HCT116 (cell line): ENCODE results near the gene ELAVL3. TPM values are rescaled to one million over a fixed set of nuclear protein-coding genes. Genes with fewer than 3 reads are reported as not detected.

Experiments
- ATAC-seq: fragments of 200-7000 bp; cut with Tn5 transposase; 2 replicates; pipeline ENCODE4 v1.9.1; 2020; ENCODE audit warnings: mild to moderate bottlenecking, moderate library complexity
- BruUV-seq: library from RNA; stranded (reverse); fragments of 400-500 nt; replicated peaks from 2 replicates; lab custom pipeline; 2021; lab: Mats Ljungman, UMichigan
- CTCF ChIA-PET: fragments of 300-600 bp; sonication (Branson Sonifier 250); formaldehyde crosslinking; loops from one replicate; lab custom pipeline; 2021; ENCODE audit warnings: antibody characterized with exemption; lab: Charles Lee
- POLR2A ChIA-PET: fragments of 300-600, 350-600 bp; sonication (Branson Sonifier 250); formaldehyde crosslinking; loops from one replicate; lab custom pipeline; 2021; ENCODE audit warnings: antibody characterized with exemption; lab: Charles Lee
- RAD21 ChIA-PET, 2 experiments: fragments of 300-600 bp; sonication (Branson Sonifier 250); formaldehyde crosslinking; loops; one replicate each; lab custom pipeline; 2023; ENCODE audit warnings: low total read pairs in 2 of 2; ENCODE audit not compliant: uncharacterized antibody in 2 of 2, unreplicated experiment in 2 of 2, low non-redundant PET in 1 of 2; lab: Charles Lee
- DNase-seq: peaks from one replicate; pipeline ENCODE4 v3.0.0-alpha.2; 2010; ENCODE audit warnings: low read depth, low spot score
- H2AFZ ChIP-seq: fragments of 200-600 bp; shearing (Covaris generic), sonication (generic); 2 replicates; pipeline ENCODE4 v1.6.1; 2017; ENCODE audit warnings: low read depth, mixed run types, mixed read lengths, antibody characterized with exemption, low read length; ENCODE audit not compliant: poor library complexity, severe bottlenecking
- H3K27ac ChIP-seq: 2 replicates; pipeline ENCODE4 v1.5.1; 2012; ENCODE audit warnings: low read depth, low read length
- H3K27me3 ChIP-seq: fragments of 200-600 bp; sonication (generic); 2 replicates; pipeline ENCODE4 v1.6.1; 2016; ENCODE audit warnings: mixed run types, low read length, mixed read lengths; ENCODE audit not compliant: insufficient read depth
- H3K36me3 ChIP-seq, 2 experiments: fragments of 200-500 bp in 1 of 2; fragments of 200-600 bp in 1 of 2; sonication (Bioruptor generic) in 1 of 2; sonication (generic) in 1 of 2; 2 replicates each; pipeline versions ENCODE4 v1.5.1 to v1.6.1; 2014 to 2016; ENCODE audit warnings: low read length in 2 of 2, inconsistent platforms in 1 of 2, mixed read lengths in 1 of 2, mixed run types in 1 of 2; ENCODE audit not compliant: insufficient read depth in 2 of 2, control insufficient read depth in 1 of 2
- H3K4me1 ChIP-seq, 2 experiments: fragments of 200-600 bp in 1 of 2; sonication (generic) in 1 of 2; 2 replicates each; pipeline versions ENCODE4 v1.5.1 to v1.6.1; 2012 to 2017; ENCODE audit warnings: low read length in 2 of 2, inconsistent platforms in 1 of 2, mild to moderate bottlenecking in 1 of 2, mixed read lengths in 1 of 2, mixed run types in 1 of 2, moderate library complexity in 1 of 2; ENCODE audit not compliant: insufficient read depth in 2 of 2, control insufficient read depth in 1 of 2
- H3K4me2 ChIP-seq: fragments of 200-600 bp; sonication (generic); 2 replicates; pipeline ENCODE4 v1.6.1; 2017; ENCODE audit warnings: mixed run types, low read length, mixed read lengths
- H3K4me3 ChIP-seq, 2 experiments: fragments of 200-600 bp in 1 of 2; sonication (generic) in 1 of 2; replicated peaks in 1 of 2; 2 replicates each; pipeline ENCODE4 v1.5.1; 2011 to 2016; ENCODE audit warnings: low read length in 2 of 2, control low read depth in 1 of 2, low read depth in 1 of 2, mild to moderate bottlenecking in 1 of 2, mixed read lengths in 1 of 2, mixed run types in 1 of 2
- H3K79me2 ChIP-seq: fragments of 200-600 bp; sonication (generic); 2 replicates; pipeline ENCODE4 v1.6.1; 2017; ENCODE audit warnings: mild to moderate bottlenecking, mixed run types, low read length, moderate library complexity, mixed read lengths; ENCODE audit not compliant: insufficient read depth
- H3K9ac ChIP-seq: fragments of 200-600 bp; sonication (generic); 2 replicates; pipeline ENCODE4 v1.6.1; 2016; ENCODE audit warnings: low read length, mixed read lengths
- H3K9me2 ChIP-seq: fragments of 200-600 bp; sonication (generic), shearing (Covaris generic); 2 replicates; pipeline ENCODE4 v1.6.1; 2017; ENCODE audit warnings: mixed run types, mild to moderate bottlenecking, moderate library complexity; ENCODE audit not compliant: insufficient read depth
- H3K9me3 ChIP-seq, 2 experiments: fragments of 200-500 bp in 1 of 2; fragments of 200-600 bp in 1 of 2; sonication (Bioruptor generic) in 1 of 2; sonication (generic) in 1 of 2; 2 replicates each; pipeline ENCODE4 v1.6.1; 2014 to 2017; ENCODE audit warnings: low read length in 2 of 2, mixed read lengths in 2 of 2, inconsistent platforms in 1 of 2, low read depth in 1 of 2, mild to moderate bottlenecking in 1 of 2, mixed run types in 1 of 2, moderate library complexity in 1 of 2; ENCODE audit not compliant: control insufficient read depth in 1 of 2, insufficient read depth in 1 of 2
- H4K20me1 ChIP-seq: fragments of 200-600 bp; sonication (generic), shearing (Covaris generic); 2 replicates; pipeline ENCODE4 v1.6.1; 2017; ENCODE audit warnings: mixed run types, mild to moderate bottlenecking, moderate library complexity; ENCODE audit not compliant: insufficient read depth
- CEBPB ChIP-seq: IDR thresholded peaks from 2 replicates; pipeline ENCODE4 v1.6.1; 2012; ENCODE audit warnings: low read depth
- CTCF ChIP-seq, 3 experiments: fragments of 200-600 bp in 1 of 3; sonication (generic) in 1 of 3; IDR thresholded peaks in 2 of 3; conservative IDR thresholded peaks in 1 of 3; 2 replicates each; pipeline ENCODE4 v1.5.1; 2012 to 2017; ENCODE audit warnings: low read depth in 2 of 3, low read length in 2 of 3, antibody characterized with exemption in 1 of 3, borderline replicate concordance in 1 of 3, control low read depth in 1 of 3, mild to moderate bottlenecking in 1 of 3, mixed read lengths in 1 of 3, mixed run types in 1 of 3, moderate library complexity in 1 of 3; ENCODE audit not compliant: insufficient read depth in 1 of 3
- EGR1 ChIP-seq: IDR thresholded peaks from 2 replicates; pipeline ENCODE4 v1.6.1; 2012; ENCODE audit warnings: low read depth
- EZH2 ChIP-seq: fragments of 200-600 bp; sonication (generic); IDR thresholded peaks from 2 replicates; pipeline ENCODE4 v1.6.1; 2017; ENCODE audit warnings: antibody characterized with exemption, mixed run types
- MAX ChIP-seq: IDR thresholded peaks from 2 replicates; pipeline ENCODE4 v1.6.1; 2012
- POLR2A ChIP-seq: IDR thresholded peaks from 2 replicates; pipeline ENCODE4 v1.7.0; 2011; ENCODE audit warnings: borderline replicate concordance; ENCODE audit not compliant: insufficient read depth, insufficient read length; ENCODE audit errors: extremely low read depth
- POLR2AphosphoS5 ChIP-seq: IDR thresholded peaks from 2 replicates; pipeline ENCODE4 v1.6.1; 2011; ENCODE audit warnings: mild to moderate bottlenecking, low read depth, low read length, moderate library complexity
- SIN3A ChIP-seq: IDR thresholded peaks from 2 replicates; pipeline ENCODE4 v1.6.1; 2012; ENCODE audit warnings: low read depth
- SP1 ChIP-seq: IDR thresholded peaks from 2 replicates; pipeline ENCODE4 v1.6.1; 2012; ENCODE audit warnings: low read depth
- TCF7L2 ChIP-seq: IDR thresholded peaks from 2 replicates; pipeline ENCODE4 v1.7.0; 2011; ENCODE audit warnings: borderline replicate concordance, inconsistent platforms; ENCODE audit not compliant: insufficient read depth, insufficient read length; ENCODE audit errors: extremely low read depth
- YY1 ChIP-seq: IDR thresholded peaks from 2 replicates; pipeline ENCODE4 v1.6.1; 2011; ENCODE audit warnings: low read length, low read depth, moderate library complexity, mild to moderate bottlenecking; ENCODE audit not compliant: insufficient replicate concordance; ENCODE audit errors: extremely low read depth
- intact Hi-C: fragments of 100-400 bp; cut with micrococcal nuclease; formaldehyde crosslinking; loops from 2 replicates; pipeline ENCODE4 v1.10.0; 2022
- total RNA-seq: library from RNA; stranded (reverse); gene quantifications from one replicate; pipeline ENCODE4 v1.2.1, GENCODE V29; 2021; ENCODE audit not compliant: unreplicated experiment
- TF ChIP-seq, protein P1 (sequence below): IDR thresholded peaks from 2 replicates; pipeline ENCODE4 v1.6.1; 2011; ENCODE audit warnings: mild to moderate bottlenecking, low read length, moderate library complexity; ENCODE audit not compliant: insufficient replicate concordance; ENCODE audit errors: extremely low read depth

ELAVL3 gene
- total RNA-seq, 1 experiment from 2014 or later = 0.05 TPM

GRCh38 chr19:11505032-11505503 is 24.2 kb upstream of the ELAVL3 start:
- H3K4me3 ChIP-seq = peak overlapping the region; percentile 65 to 80
- H4K20me1 ChIP-seq = no peaks in the 10 kb centered on the region
- peaks cover 0 to 13% of the 10 kb centered on the region in 2 experiments; a peak in 2 of 4 replicates for H3K4me1 ChIP-seq
- H3K9me3 ChIP-seq = no peaks in the 10 kb centered on the region
- TF ChIP-seq, protein P1, sequence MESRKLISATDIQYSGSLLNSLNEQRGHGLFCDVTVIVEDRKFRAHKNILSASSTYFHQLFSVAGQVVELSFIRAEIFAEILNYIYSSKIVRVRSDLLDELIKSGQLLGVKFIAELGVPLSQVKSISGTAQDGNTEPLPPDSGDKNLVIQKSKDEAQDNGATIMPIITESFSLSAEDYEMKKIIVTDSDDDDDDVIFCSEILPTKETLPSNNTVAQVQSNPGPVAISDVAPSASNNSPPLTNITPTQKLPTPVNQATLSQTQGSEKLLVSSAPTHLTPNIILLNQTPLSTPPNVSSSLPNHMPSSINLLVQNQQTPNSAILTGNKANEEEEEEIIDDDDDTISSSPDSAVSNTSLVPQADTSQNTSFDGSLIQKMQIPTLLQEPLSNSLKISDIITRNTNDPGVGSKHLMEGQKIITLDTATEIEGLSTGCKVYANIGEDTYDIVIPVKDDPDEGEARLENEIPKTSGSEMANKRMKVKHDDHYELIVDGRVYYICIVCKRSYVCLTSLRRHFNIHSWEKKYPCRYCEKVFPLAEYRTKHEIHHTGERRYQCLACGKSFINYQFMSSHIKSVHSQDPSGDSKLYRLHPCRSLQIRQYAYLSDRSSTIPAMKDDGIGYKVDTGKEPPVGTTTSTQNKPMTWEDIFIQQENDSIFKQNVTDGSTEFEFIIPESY = no peak
- peak; percentile 70 for TF ChIP-seq SP1
- peak; percentile 50 for TF ChIP-seq POLR2AphosphoS5
- peak; percentile 91 for TF ChIP-seq EGR1
- peak; percentile 12 for TF ChIP-seq POLR2A
- TF ChIP-seq CEBPB = no peak
- TF ChIP-seq, all 23 proteins: peak for 4
- ChIA-PET RAD21 (no interaction called here), POLR2A (interaction anchor here (1.0 kb wide), 1 partner anchor 124 kb away, joined by 3 read pairs; no protein-coding TSS in a partner anchor), CTCF (no interaction called here)
- peak overlapping the region; percentile 94 for H3K4me2 ChIP-seq
- H2AFZ ChIP-seq = no peak overlapping the region
- no peaks in the 10 kb centered on the region for H3K9me2 ChIP-seq
- peak; percentile 90 for DNase-seq
- no peaks in the 10 kb centered on the region for H3K36me3 ChIP-seq
- no peaks in the 10 kb centered on the region for H3K27me3 ChIP-seq
- H3K9ac ChIP-seq = peak overlapping the region; percentile 87
- BruUV-seq = no TSS peak
- peaks cover 6% of the 10 kb centered on the region; the same call in 1 of the 2 replicates for H3K79me2 ChIP-seq
- ATAC-seq = peak; percentile 96
- peak overlapping the region; percentile 89 for H3K27ac ChIP-seq
- intact Hi-C loops = loop anchor here (2.0 kb wide), 1 partner anchor 24 kb away; the partner anchor contains the start of gene ECSIT

DNA sequence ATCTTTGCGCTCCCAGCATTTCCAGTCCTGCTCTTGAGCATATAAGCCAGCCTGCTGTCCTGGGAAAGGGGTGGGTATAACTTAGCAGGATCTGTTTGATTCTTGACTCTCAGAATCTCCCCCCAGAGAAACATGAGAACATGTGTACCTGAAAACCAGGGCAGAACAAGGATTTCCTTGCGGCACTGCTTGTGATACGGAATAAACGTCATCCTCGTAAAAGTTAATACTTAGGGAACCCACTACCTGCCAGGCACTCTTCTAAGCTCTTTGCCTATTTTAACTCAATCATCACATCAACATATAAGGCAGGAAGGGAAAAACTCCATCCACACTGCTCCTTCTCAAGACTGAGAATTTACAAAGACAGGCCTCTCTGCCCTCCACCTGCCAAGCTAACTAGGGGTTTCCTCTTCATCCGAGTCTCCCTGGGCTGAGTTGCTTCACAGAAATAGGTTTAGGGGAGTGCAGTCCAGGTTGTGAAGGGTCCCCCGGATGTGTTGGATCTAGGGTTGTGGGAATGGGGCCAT is 23.7 kb upstream of the ELAVL3 start:
- CTCF ChIA-PET = no interaction called here
- POLR2A ChIA-PET = no interaction called here
- TF ChIP-seq MAX (no peak), CTCF (IDR thresholded peaks at IDR 0.05 in 2 of 3, conservative IDR thresholded peaks at IDR 0.05 in 1 of 3; ENCODE audit: borderline replicate concordance in 1 of 3, insufficient read depth in 1 of 3, low read depth in 2 of 3, low read length in 2 of 3) (no peak), SIN3A (no peak), YY1 (no peak), EGR1 (no peak), TCF7L2 (no peak), SP1 (no peak), EZH2 (no peak)

More for the DNA sequence above, 23.7 kb upstream of the ELAVL3 start:
- no peaks in the 10 kb centered on the region for H4K20me1 ChIP-seq
- peak overlapping the region; percentile 87 for H3K9ac ChIP-seq
- no peaks in the 10 kb centered on the region for H3K9me3 ChIP-seq
- DNase-seq = no peak
- peaks cover 6% of the 10 kb centered on the region; the same call in 1 of the 2 replicates for H3K79me2 ChIP-seq
- no TSS peak for BruUV-seq
- no peaks in the 10 kb centered on the region for H3K36me3 ChIP-seq
- no peak for ATAC-seq
- peaks cover 0 to 13% of the 10 kb centered on the region in 2 experiments; a peak in 2 of 4 replicates for H3K4me1 ChIP-seq
- H3K27me3 ChIP-seq = no peaks in the 10 kb centered on the region
- peak overlapping the region; percentile 43 for H3K27ac ChIP-seq
- peak overlapping the region; percentile 65 to 80 for H3K4me3 ChIP-seq
- H3K9me2 ChIP-seq = no peaks in the 10 kb centered on the region
- H3K4me2 ChIP-seq = peak overlapping the region; percentile 94
- RAD21 ChIA-PET = no interaction called here
- intact Hi-C loops = loop anchor here (2.0 kb wide), 1 partner anchor 24 kb away; the partner anchor contains the start of gene ECSIT
- no peak overlapping the region for H2AFZ ChIP-seq
